Left ventricle myocardium inferior (tissue), 1 donor: Measurements from ENCODE around the gene GOLGA6L7. TPM values are rescaled to one million over a fixed set of nuclear protein-coding genes. Genes with fewer than 3 reads are reported as not detected.
A peak's percentile ranks its signal among the peaks of the same experiment; 100 is the strongest.
"Not testable (repeated sequence)": the region's sequence is repeated elsewhere in the genome, so short reads cannot be mapped to it uniquely, and the experiment has no call there.

Source experiments
- DNase-seq: peaks from one replicate; pipeline ENCODE4 v3.0.0-alpha.2; 2020
- H3K27ac ChIP-seq: fragments of 200-600 bp; replicated peaks from 2 replicates; pipeline ENCODE4 v1.8.0; 2021
- H3K27me3 ChIP-seq: fragments of 200-600 bp; 2 replicates; pipeline ENCODE4 v1.8.0; 2021; ENCODE audit warnings: low read depth
- H3K36me3 ChIP-seq: fragments of 200-600 bp; 2 replicates; pipeline ENCODE4 v1.8.0; 2021
- H3K4me1 ChIP-seq: fragments of 200-600 bp; 2 replicates; pipeline ENCODE4 v1.8.0; 2021
- H3K4me3 ChIP-seq: fragments of 200-600 bp; 2 replicates; pipeline ENCODE4 v1.8.0; 2021; ENCODE audit warnings: mild to moderate bottlenecking, moderate library complexity
- H3K9me3 ChIP-seq: fragments of 200-600 bp; replicated peaks from 2 replicates; pipeline ENCODE4 v1.8.0; 2021
- intact Hi-C: fragments of 100-400 bp; cut with micrococcal nuclease; formaldehyde crosslinking; loops from one replicate; pipeline ENCODE4 v1.11.0; 2022
- total RNA-seq: library from RNA; stranded (reverse); fragmentation: NEBNext Ultra II Directional; extraction: Animal tissue kit (Norgen Biotek cat#: 25700); gene quantifications from one replicate; pipeline ENCODE4 v1.2.1, GENCODE V29; 2021
- donor health status: DM: no; HTN: yes; CAD: no; lungs with severe emphysema.

Gene GOLGA6L7
- total RNA-seq, 1 donor from 2014 or later, result not detected

GRCh38 chr15:28821420-28821819 lies 27.0 kb downstream of the GOLGA6L7 start:
- DNase-seq, H3K36me3 ChIP-seq, intact Hi-C loops, H3K9me3 ChIP-seq, H3K4me3 ChIP-seq, H3K27me3 ChIP-seq, H3K4me1 ChIP-seq: not testable (repeated sequence)
- peak overlapping the region; percentile 38 for H3K27ac ChIP-seq

DNA sequence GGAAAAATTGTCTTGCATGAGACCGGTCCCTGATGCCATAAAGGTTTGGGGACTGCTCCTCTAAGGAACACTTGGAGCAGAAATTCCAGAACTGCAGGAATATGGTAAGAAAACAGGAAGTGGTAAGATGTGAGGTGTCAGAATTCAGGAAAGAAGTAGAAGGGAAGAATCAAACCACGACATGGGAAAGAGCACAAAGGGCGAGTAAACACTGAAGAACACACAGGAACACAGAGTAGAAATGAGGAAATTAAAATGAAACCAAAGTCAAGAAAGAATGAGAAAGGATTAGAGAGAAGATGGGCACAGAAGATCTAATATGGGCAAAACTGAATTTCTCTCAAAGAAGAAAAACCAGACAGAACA lies 28.5 kb downstream of the GOLGA6L7 start:
- H3K4me3 ChIP-seq, H3K9me3 ChIP-seq, DNase-seq, H3K4me1 ChIP-seq, H3K27me3 ChIP-seq, H3K27ac ChIP-seq, intact Hi-C loops, H3K36me3 ChIP-seq: not testable (repeated sequence)

- DNase-seq, H3K4me3 ChIP-seq, H3K9me3 ChIP-seq, H3K27ac ChIP-seq, H3K4me1 ChIP-seq, intact Hi-C loops, H3K36me3 ChIP-seq, H3K27me3 ChIP-seq: not testable (repeated sequence)
Measured at GRCh38 chr15:28819019-28819929, 29.2 kb downstream of the GOLGA6L7 start.

DNA sequence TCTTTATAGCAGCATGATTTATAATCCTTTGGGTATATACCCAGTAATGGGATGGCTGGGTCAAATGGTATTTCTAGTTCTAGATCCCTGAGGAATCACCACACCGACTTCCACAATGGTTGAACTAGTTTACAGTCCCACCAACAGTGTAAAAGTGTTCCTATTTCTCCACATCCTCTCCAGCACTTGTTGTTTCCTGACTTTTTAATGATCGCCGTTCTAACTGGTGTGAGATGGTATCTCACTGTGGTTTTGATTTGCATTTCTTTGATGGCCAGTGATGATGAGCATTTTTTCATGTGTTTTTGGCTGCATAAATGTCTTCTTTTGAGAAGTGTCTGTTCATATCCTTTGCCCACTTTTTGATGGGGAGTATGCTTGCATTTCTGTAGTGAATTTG lies 30.3 kb downstream of the GOLGA6L7 start:
- intact Hi-C loops, DNase-seq, H3K9me3 ChIP-seq, H3K4me1 ChIP-seq, H3K4me3 ChIP-seq, H3K27me3 ChIP-seq, H3K27ac ChIP-seq, H3K36me3 ChIP-seq: not testable (repeated sequence)

- H3K4me3 ChIP-seq, H3K27me3 ChIP-seq, H3K36me3 ChIP-seq, intact Hi-C loops, H3K27ac ChIP-seq, H3K4me1 ChIP-seq, DNase-seq, H3K9me3 ChIP-seq: not testable (repeated sequence)
Measured at GRCh38 chr15:28814059-28814458, 34.4 kb downstream of the GOLGA6L7 start.

DNA sequence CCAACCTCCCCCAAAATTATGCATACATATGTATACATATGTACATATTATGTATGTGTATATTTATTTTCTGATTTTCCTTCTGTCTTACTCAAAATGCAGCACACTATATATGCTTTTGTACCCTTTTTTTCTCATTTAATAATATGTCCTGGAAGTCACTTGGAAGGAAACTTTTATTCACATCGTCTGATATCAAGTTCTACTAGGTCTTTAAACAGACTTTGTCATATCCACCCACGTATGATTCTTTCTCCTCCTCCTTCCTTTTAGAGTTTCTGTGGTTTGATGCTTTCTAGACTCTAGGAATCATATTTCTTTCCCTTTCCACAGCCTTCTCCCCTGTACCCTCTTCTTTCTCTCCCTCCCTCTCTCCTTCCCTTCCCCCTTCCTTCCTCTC lies 35.1 kb downstream of the GOLGA6L7 start:
- H3K36me3 ChIP-seq, H3K9me3 ChIP-seq, H3K27me3 ChIP-seq, H3K4me3 ChIP-seq, H3K27ac ChIP-seq, intact Hi-C loops, H3K4me1 ChIP-seq, DNase-seq: not testable (repeated sequence)

- intact Hi-C loops, H3K36me3 ChIP-seq, H3K9me3 ChIP-seq, H3K4me1 ChIP-seq, H3K27ac ChIP-seq, H3K27me3 ChIP-seq, H3K4me3 ChIP-seq, DNase-seq: not testable (repeated sequence)
Measured at GRCh38 chr15:28811852-28812550, 36.4 kb downstream of the GOLGA6L7 start.

GRCh38 chr15:28810444-28810843 lies 38.0 kb downstream of the GOLGA6L7 start:
- H3K27ac ChIP-seq, H3K9me3 ChIP-seq, H3K27me3 ChIP-seq, DNase-seq, intact Hi-C loops, H3K4me3 ChIP-seq, H3K4me1 ChIP-seq, H3K36me3 ChIP-seq: not testable (repeated sequence)

DNA sequence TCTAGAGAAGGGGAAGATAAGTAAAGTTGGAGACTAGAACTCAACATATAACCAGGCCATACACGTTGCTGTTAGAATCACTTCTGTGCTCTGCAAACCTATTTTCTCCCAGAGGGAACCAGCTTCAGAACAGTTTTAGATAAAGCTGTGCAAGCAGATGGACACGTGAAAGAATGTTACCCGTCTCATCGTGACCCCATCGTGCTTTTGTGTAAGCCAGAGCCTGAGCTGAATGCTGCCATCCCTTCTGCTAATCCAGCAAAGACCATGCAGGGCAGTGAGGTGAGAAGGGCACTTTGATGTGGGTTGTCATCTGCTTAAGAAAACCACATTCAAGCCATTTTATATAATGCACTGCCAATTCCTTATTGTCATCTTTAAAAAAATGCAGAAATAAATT lies 40.3 kb downstream of the GOLGA6L7 start:
- H3K27me3 ChIP-seq, H3K36me3 ChIP-seq, H3K4me3 ChIP-seq, H3K9me3 ChIP-seq, intact Hi-C loops, H3K27ac ChIP-seq, DNase-seq, H3K4me1 ChIP-seq: not testable (repeated sequence)

DNA sequence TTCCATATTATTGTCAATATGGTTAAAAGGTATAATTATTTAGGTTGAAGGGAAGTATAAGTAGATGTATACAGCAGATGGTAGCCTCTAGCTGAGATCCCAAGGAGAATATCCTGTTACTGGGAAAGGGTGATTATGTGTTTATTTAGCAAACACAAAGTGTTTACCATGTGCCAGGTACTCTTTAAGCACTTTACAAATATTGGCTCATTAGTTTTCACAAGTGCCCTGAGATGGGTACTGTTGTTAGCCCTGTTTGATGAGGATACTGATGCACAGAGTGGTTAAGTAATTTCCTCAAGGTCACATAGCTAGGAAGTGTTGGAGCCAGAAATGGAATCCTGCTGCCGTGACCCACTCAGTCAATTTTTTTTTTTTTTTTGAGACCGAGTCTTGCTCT lies 48.1 kb downstream of the GOLGA6L7 start:
- H3K4me1 ChIP-seq, H3K27ac ChIP-seq, DNase-seq, H3K4me3 ChIP-seq, H3K27me3 ChIP-seq, H3K36me3 ChIP-seq, intact Hi-C loops, H3K9me3 ChIP-seq: not testable (repeated sequence)

DNA sequence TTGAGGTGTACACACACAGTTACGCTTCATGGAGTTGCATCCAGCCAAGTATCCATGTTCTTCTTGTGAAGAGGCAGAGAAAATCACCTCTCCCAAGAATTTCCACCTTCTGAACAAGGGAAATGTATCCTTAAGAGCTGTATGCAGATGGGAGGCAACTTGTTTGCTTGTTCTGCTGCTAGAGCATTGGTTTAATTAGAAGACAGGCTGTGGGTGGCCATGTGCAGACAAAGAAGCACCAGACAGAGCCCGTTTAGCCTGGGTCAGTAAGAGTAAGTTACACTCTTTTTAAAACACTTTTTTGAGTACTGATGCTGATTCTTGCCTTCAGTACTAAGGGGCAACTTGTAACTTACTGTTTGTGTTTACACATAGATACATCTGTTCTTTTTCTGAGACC lies 50.2 kb downstream of the GOLGA6L7 start:
- intact Hi-C loops, H3K4me3 ChIP-seq, H3K4me1 ChIP-seq, H3K27ac ChIP-seq, H3K27me3 ChIP-seq, DNase-seq, H3K9me3 ChIP-seq, H3K36me3 ChIP-seq: not testable (repeated sequence)
